Dedifferentiated amniotic fluid mesenchymal stem cell (primary cell): ENCODE results near the gene ANO1.

Experiments
- DNase-seq: peaks from one replicate; pipeline ENCODE4 v3.0.0-alpha.2; 2016; ENCODE audit errors: extremely low spot score

The ANO1 gene

GRCh38 chr11:70050243-70050642 is 27.9 kb upstream of the ANO1 start:
- DNase-seq: no peak

GRCh38 chr11:70054004-70054403 is 24.1 kb upstream of the ANO1 start:
- DNase-seq: no peak

- no peak for DNase-seq
These were observed 22.7 kb upstream of the ANO1 start for GRCh38 chr11:70055444-70055843.

- DNase-seq: no peak
These were observed 21.0 kb upstream of the ANO1 start for GRCh38 chr11:70057080-70057479.

- no peak for DNase-seq
These were observed 18.1 kb upstream of the ANO1 start for GRCh38 chr11:70059971-70060370.

GRCh38 chr11:70060611-70061293 is 17.4 kb upstream of the ANO1 start:
- DNase-seq: no peak

- no peak for DNase-seq
These were observed 16.4 kb upstream of the ANO1 start for GRCh38 chr11:70061734-70062133.

- DNase-seq: no peak
These were observed 15.0 kb upstream of the ANO1 start for GRCh38 chr11:70063121-70063520.

- DNase-seq: no peak
These were observed 14.6 kb upstream of the ANO1 start for GRCh38 chr11:70063555-70063954.

GRCh38 chr11:70064008-70064725 is 13.9 kb upstream of the ANO1 start:
- DNase-seq: no peak

GRCh38 chr11:70064726-70065317 is 13.3 kb upstream of the ANO1 start:
- no peak for DNase-seq

- DNase-seq: no peak
These were observed 12.6 kb upstream of the ANO1 start for GRCh38 chr11:70065318-70066135.

- DNase-seq: no peak
These were observed 12.0 kb upstream of the ANO1 start for GRCh38 chr11:70066136-70066520.

- DNase-seq: no peak
These were observed 11.5 kb upstream of the ANO1 start for GRCh38 chr11:70066628-70067027.

GRCh38 chr11:70067036-70067435 is 11.1 kb upstream of the ANO1 start:
- DNase-seq: no peak

GRCh38 chr11:70067591-70068341 is 10.4 kb upstream of the ANO1 start:
- DNase-seq: no peak

- DNase-seq: no peak
These were observed 9.8 kb upstream of the ANO1 start for GRCh38 chr11:70068345-70068744.

- no peak for DNase-seq
These were observed 9.2 kb upstream of the ANO1 start for GRCh38 chr11:70068950-70069349.

GRCh38 chr11:70070706-70071105 is 7.4 kb upstream of the ANO1 start:
- no peak for DNase-seq

- no peak for DNase-seq
These were observed 6.1 kb upstream of the ANO1 start for GRCh38 chr11:70071996-70072395.

GRCh38 chr11:70072461-70072860 is 5.7 kb upstream of the ANO1 start:
- DNase-seq: no peak
